HL-60 (cell line): ENCODE measurements around the gene KCNJ16.

Source experiments
- DNase-seq, 2 experiments: peaks; one replicate each; pipeline ENCODE4 v3.0.0-alpha.2; 2010 to 2020; ENCODE audit warnings: low read depth in 1 of 2, low spot score in 1 of 2
- H3K27ac ChIP-seq: fragments of 250-450 bp; sonication (Bioruptor Pico); replicated peaks from 2 replicates; pipeline ENCODE4 v1.5.1; 2020; ENCODE audit warnings: mild to moderate bottlenecking, moderate library complexity
- H3K27me3 ChIP-seq: fragments of 250-450 bp; sonication (Bioruptor Pico); 2 replicates; pipeline ENCODE4 v1.5.1; 2021; ENCODE audit warnings: mild to moderate bottlenecking, moderate library complexity; ENCODE audit not compliant: insufficient read depth, poor library complexity, severe bottlenecking
- H3K4me3 ChIP-seq: replicated peaks from 2 replicates; pipeline ENCODE4 v1.5.1; 2011; ENCODE audit warnings: mild to moderate bottlenecking, control low read depth, low read length; ENCODE audit not compliant: insufficient read depth
- CTCF ChIP-seq: IDR thresholded peaks from one replicate; pipeline ENCODE4 v1.5.1; 2011; ENCODE audit warnings: low read length, control low read depth, inconsistent platforms; ENCODE audit not compliant: insufficient read depth
- GABPA ChIP-seq: IDR thresholded peaks from 2 replicates; pipeline ENCODE4 v1.6.1; 2012; ENCODE audit warnings: low read depth
- POLR2AphosphoS5 ChIP-seq: IDR thresholded peaks from 2 replicates; pipeline ENCODE4 v1.6.1; 2012; ENCODE audit warnings: low read depth
- REST ChIP-seq: IDR thresholded peaks from 2 replicates; pipeline ENCODE4 v1.6.1; 2012; ENCODE audit warnings: low read depth; ENCODE audit not compliant: insufficient replicate concordance
- SPI1 ChIP-seq: IDR thresholded peaks from 2 replicates; pipeline ENCODE4 v1.6.1; 2012; ENCODE audit warnings: low read depth, mild to moderate bottlenecking, borderline replicate concordance
- long read RNA-seq: library from polyadenylated mRNA; unstranded; transcript quantifications from one replicate; pipeline ENCODE4 v2.0.0, GENCODE V29; 2020

The KCNJ16 gene
- long read RNA-seq = 0 reads

DNA sequence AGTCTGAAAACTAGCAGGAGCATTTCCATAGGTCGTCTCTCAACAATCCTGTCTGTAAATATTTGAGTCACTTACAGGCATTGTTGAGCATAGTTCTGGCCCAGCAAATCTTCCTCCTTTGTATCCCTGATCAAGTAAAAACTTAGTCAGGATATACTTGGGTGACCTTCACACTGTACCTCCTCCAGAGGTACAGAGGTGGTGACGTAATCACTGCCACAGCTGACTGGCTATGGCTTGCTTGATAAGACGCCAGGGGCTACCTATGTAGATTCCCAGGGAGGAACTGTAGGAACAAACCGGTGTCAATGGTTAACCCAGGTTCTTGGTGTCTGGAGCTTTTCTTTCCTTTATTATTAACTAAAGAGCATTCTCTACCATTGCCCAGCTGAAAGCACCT lies at the start of gene KCNJ16:
Gene KCNJ16 (plus strand): TSS at position 270 of the 400 bp plus-strand sequence. CDS start 56,863 bp downstream, outside the sequence.
- no peak within 1 kb of the TSS for H3K4me3 ChIP-seq
- DNase-seq = no peak
- no peak within 1 kb of the TSS for H3K27ac ChIP-seq
- TF ChIP-seq GABPA (no peak), REST (no peak), POLR2AphosphoS5 (no peak), CTCF (no peak)
- peaks cover 4% of the 10 kb centered on the region for H3K27me3 ChIP-seq

- no peak overlapping the region for H3K27ac ChIP-seq
Measured at GRCh38 chr17:70028397-70028796, 46.6 kb upstream of the KCNJ16 start.

More at GRCh38 chr17:70028397-70028796, 46.6 kb upstream of the KCNJ16 start:
- no peak for DNase-seq
- H3K4me3 ChIP-seq = no peak overlapping the region
- TF ChIP-seq REST (no peak), GABPA (no peak), SPI1 (no peak), POLR2AphosphoS5 (no peak), CTCF (no peak)
- H3K27me3 ChIP-seq = no peaks in the 10 kb centered on the region
